A549 (cell line): ENCODE data around the gene MED27.

Source experiments
- EP300 ChIP-seq, 2 experiments: fragments of >200 bp; sonication (Bioruptor Twin); formaldehyde crosslinking; IDR thresholded peaks; 2 replicates in 1 of 2; 3 replicates in 1 of 2; pipeline ENCODE4 v1.6.1; 2016 to 2017
- KDM1A ChIP-seq: fragments of 200-600 bp; sonication (generic); IDR thresholded peaks from 2 replicates; pipeline ENCODE4 v1.6.1; 2016; ENCODE audit warnings: low read depth, mild to moderate bottlenecking
- MAZ ChIP-seq: fragments of 150-350 bp; IDR thresholded peaks from 2 replicates; pipeline ENCODE4 v1.6.1; 2014; ENCODE audit warnings: antibody characterized with exemption, low read depth, low read length, borderline replicate concordance
- MYC ChIP-seq: IDR thresholded peaks from 2 replicates; pipeline ENCODE4 v1.6.1; 2012; ENCODE audit warnings: mild to moderate bottlenecking, inconsistent platforms, low read length, improper control_type of control experiment, borderline replicate concordance
- NR3C1 ChIP-seq: fragments of >200 bp; sonication (Bioruptor Twin); formaldehyde crosslinking; IDR thresholded peaks from 3 replicates; pipeline ENCODE4 v1.6.1; 2017
- POLR2AphosphoS2 ChIP-seq: conservative IDR thresholded peaks from 2 replicates; pipeline ENCODE4 v1.6.1; 2012; ENCODE audit warnings: low read length, improper control_type of control experiment, inconsistent platforms
- RARB ChIP-seq: fragments of 250-450 bp; sonication (Bioruptor Pico); IDR thresholded peaks from 2 replicates; pipeline ENCODE4 v1.8.0; 2021; ENCODE audit warnings: mild to moderate bottlenecking, moderate library complexity
- RFX5 ChIP-seq: fragments of 450-650 bp; IDR thresholded peaks from 2 replicates; pipeline ENCODE4 v1.7.1; 2014; ENCODE audit warnings: antibody characterized with exemption, mild to moderate bottlenecking, moderate library complexity
- RNF2 ChIP-seq: fragments of 200-600 bp; sonication (generic); IDR thresholded peaks from 2 replicates; pipeline ENCODE4 v1.6.1; 2016; ENCODE audit warnings: low read depth, mild to moderate bottlenecking, antibody characterized with exemption, moderate library complexity, borderline replicate concordance
- TP53 ChIP-seq: fragments of 250-450 bp; sonication (Bioruptor Pico); IDR thresholded peaks from 2 replicates; pipeline ENCODE4 v1.5.0; 2021; ENCODE audit warnings: mild to moderate bottlenecking, moderate library complexity
- TF ChIP-seq, protein P1 (sequence below): fragments of >200 bp; sonication (Bioruptor Twin); formaldehyde crosslinking; IDR thresholded peaks from 3 replicates; pipeline ENCODE4 v1.5.1; 2016
- TF ChIP-seq, protein P2 (sequence below): IDR thresholded peaks from 2 replicates; pipeline ENCODE4 v1.6.1; 2012
- TF ChIP-seq, protein P3 (sequence below): fragments of 250-450 bp; sonication (Bioruptor Pico); IDR thresholded peaks from 2 replicates; pipeline ENCODE4 v1.5.0; 2020; ENCODE audit warnings: low read depth, mild to moderate bottlenecking, moderate library complexity

DNA sequence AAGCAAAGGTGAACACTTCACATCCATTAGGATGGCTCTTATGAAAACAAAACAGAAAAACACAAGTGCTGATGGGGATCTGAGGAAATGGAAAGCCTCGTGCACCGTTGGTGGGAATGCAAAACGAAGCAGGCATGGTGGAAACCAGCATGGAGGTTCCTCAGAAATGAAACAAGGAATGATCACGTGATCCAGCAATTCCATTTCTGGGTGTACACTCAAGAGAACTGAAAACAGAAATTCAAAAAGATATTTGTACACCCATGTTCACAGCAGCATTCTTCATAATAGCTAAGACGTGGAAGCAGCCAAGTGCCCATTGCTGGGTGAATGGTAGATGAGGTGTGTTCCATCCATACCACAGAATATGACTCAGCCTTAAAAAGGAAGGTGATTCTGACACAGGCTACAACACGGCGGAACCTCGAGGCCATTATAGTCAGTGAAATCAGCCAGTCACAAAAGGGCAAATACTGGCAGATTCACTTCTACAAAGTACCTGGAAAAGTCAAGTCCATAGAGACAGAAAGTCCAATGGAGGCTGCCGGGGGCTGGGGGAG, 252.6 kb downstream of the MED27 start:
- no peak for TF ChIP-seq RNF2
- TF ChIP-seq, protein P1, sequence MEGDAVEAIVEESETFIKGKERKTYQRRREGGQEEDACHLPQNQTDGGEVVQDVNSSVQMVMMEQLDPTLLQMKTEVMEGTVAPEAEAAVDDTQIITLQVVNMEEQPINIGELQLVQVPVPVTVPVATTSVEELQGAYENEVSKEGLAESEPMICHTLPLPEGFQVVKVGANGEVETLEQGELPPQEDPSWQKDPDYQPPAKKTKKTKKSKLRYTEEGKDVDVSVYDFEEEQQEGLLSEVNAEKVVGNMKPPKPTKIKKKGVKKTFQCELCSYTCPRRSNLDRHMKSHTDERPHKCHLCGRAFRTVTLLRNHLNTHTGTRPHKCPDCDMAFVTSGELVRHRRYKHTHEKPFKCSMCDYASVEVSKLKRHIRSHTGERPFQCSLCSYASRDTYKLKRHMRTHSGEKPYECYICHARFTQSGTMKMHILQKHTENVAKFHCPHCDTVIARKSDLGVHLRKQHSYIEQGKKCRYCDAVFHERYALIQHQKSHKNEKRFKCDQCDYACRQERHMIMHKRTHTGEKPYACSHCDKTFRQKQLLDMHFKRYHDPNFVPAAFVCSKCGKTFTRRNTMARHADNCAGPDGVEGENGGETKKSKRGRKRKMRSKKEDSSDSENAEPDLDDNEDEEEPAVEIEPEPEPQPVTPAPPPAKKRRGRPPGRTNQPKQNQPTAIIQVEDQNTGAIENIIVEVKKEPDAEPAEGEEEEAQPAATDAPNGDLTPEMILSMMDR, result no peak
- TF ChIP-seq TP53 (CRISPR knock-in tag), result no peak
- TF ChIP-seq KDM1A, result no peak
- TF ChIP-seq RARB (CRISPR knock-in tag), result no peak
- TF ChIP-seq, protein P2, sequence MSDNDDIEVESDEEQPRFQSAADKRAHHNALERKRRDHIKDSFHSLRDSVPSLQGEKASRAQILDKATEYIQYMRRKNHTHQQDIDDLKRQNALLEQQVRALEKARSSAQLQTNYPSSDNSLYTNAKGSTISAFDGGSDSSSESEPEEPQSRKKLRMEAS, result no peak
- no peak for TF ChIP-seq MYC
- TF ChIP-seq EP300 (IDR thresholded peaks at IDR 0.05), result no peak
- no peak for TF ChIP-seq POLR2AphosphoS2
- no peak for TF ChIP-seq RFX5
- TF ChIP-seq MAZ, result no peak
- no peak for TF ChIP-seq NR3C1
- TF ChIP-seq, protein P3, sequence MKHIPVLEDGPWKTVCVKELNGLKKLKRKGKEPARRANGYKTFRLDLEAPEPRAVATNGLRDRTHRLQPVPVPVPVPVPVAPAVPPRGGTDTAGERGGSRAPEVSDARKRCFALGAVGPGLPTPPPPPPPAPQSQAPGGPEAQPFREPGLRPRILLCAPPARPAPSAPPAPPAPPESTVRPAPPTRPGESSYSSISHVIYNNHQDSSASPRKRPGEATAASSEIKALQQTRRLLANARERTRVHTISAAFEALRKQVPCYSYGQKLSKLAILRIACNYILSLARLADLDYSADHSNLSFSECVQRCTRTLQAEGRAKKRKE, result no peak
